H1 (cell line): ENCODE data around the gene FANCD2. TPM values are rescaled to one million over a fixed set of nuclear protein-coding genes. Genes with fewer than 3 reads are reported as not detected.

ENCODE experiments used
- EGR1 ChIP-seq: IDR thresholded peaks from 2 replicates; pipeline ENCODE4 v1.6.1; 2011; ENCODE audit warnings: low read depth, low read length, borderline replicate concordance
- polyA plus RNA-seq, 7 experiments: library from polyadenylated mRNA; depleted of rRNA in 3 of 7; stranded (reverse) in 5 of 7; unstranded in 2 of 7; fragments of >200 nt in 5 of 7; fragments of 200-250 nt in 2 of 7; gene quantifications; 1 replicate in 5 of 7; 2 replicates in 1 of 7; 4 replicates in 1 of 7; pipeline versions ENCODE4 v1.2.1 to v1.2.3, GENCODE V29; 2011 to 2013; ENCODE audit warnings: missing spikeins in 2 of 7, mixed read lengths in 2 of 7
- total RNA-seq: library from RNA; stranded (reverse); fragmentation: NEBNext Ultra II Directional; extraction: Animal tissue kit (Norgen Biotek cat#: 25700); gene quantifications from 2 replicates; pipeline ENCODE4 v1.2.1, GENCODE V29; 2021
- TF ChIP-seq, protein P1 (sequence below): IDR thresholded peaks from 2 replicates; pipeline ENCODE4 v1.6.1; 2011; ENCODE audit warnings: low read length, improper control_type of control experiment

The FANCD2 gene
- total and polyA plus RNA-seq, 2 of the 8 experiments (the other 6 are each of a cell fraction or from before 2014, with no cell fraction given): 33.1 to 77.8 TPM

DNA sequence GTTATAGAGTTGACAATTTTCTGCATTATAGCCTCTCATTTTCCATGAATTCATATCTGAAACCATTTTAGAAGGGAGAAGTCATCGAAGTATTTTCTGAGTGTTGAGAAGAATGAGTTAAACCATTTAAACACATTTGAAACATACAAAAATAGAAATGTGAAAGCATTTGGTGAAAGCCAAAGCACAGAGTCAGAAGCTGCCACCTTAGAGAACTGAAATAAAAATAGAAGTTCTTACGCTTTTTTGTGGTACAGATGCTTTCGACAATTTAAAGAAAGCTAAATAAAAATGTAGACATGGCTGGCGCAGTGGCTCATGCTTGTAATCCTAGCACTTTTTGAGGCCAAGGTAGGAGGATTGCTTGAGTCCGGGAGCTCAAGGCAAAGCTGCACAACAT is 72.8 kb downstream of the FANCD2 start (continued):
- no peak for TF ChIP-seq EGR1
- TF ChIP-seq, protein P1, sequence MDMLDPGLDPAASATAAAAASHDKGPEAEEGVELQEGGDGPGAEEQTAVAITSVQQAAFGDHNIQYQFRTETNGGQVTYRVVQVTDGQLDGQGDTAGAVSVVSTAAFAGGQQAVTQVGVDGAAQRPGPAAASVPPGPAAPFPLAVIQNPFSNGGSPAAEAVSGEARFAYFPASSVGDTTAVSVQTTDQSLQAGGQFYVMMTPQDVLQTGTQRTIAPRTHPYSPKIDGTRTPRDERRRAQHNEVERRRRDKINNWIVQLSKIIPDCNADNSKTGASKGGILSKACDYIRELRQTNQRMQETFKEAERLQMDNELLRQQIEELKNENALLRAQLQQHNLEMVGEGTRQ: no peak
